Stimulated activated memory B cell treated with anti-CD40 and anti-IgM and Interleukin-4, amounts not matched to agents 10 μg/mL and 1 μg/mL and 100 μg/mL, for 72 hours (primary cell): ENCODE measurements around the gene PRMT2.
"Not testable (repeated sequence)": the region's sequence is repeated elsewhere in the genome, so short reads cannot be mapped to it uniquely, and the experiment has no call there.

Experiments
- ATAC-seq: fragments of 150-1000 bp; cut with Tn5 transposase; 2 replicates; pipeline ENCODE4 v1.10.0; 2021
- H3K27ac Mint-ChIP-seq: one replicate; pipeline ENCODE4 v1.8.0; 2022; ENCODE audit warnings: mild to moderate bottlenecking, mixed read lengths
- H3K27me3 Mint-ChIP-seq: one replicate; pipeline ENCODE4 v1.8.0; 2022; ENCODE audit warnings: mixed read lengths
- H3K36me3 Mint-ChIP-seq: one replicate; pipeline ENCODE4 v1.8.0; 2022; ENCODE audit warnings: mixed read lengths
- H3K4me1 Mint-ChIP-seq: one replicate; pipeline ENCODE4 v1.8.0; 2022; ENCODE audit warnings: mixed read lengths
- H3K4me3 Mint-ChIP-seq: one replicate; pipeline ENCODE4 v1.8.0; 2022; ENCODE audit warnings: mild to moderate bottlenecking, moderate library complexity, mixed read lengths
- H3K9me3 Mint-ChIP-seq: one replicate; pipeline ENCODE4 v1.8.0; 2022; ENCODE audit warnings: mixed read lengths

The PRMT2 gene

DNA sequence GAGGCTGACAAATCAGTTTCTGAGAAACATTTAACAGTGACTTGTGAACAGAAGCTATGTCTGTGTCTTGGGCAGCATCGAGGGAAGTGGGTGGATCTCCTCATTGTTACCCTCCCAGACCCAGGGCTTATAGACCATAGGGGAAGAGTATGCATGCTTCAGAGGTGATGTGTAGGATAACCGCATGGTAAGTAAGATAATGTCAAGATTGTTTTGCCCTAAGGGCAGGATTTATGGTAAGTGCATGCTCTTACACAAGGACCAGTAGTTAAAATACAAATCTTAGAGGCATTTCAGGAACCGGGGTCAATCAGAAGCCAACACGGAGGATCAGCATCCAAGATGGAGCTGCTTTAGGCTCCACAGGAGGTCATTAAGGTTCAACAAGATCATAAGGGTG lies 7.7 kb upstream of the PRMT2 start:
- H3K9me3 Mint-ChIP-seq, result peaks cover 17% of the 10 kb centered on the region
- no peak for ATAC-seq
- no peaks in the 10 kb centered on the region for H3K36me3 Mint-ChIP-seq
- no peak overlapping the region for H3K4me3 Mint-ChIP-seq
- no peak overlapping the region for H3K27ac Mint-ChIP-seq
- no peaks in the 10 kb centered on the region for H3K4me1 Mint-ChIP-seq
- H3K27me3 Mint-ChIP-seq, result peaks cover 44% of the 10 kb centered on the region

DNA sequence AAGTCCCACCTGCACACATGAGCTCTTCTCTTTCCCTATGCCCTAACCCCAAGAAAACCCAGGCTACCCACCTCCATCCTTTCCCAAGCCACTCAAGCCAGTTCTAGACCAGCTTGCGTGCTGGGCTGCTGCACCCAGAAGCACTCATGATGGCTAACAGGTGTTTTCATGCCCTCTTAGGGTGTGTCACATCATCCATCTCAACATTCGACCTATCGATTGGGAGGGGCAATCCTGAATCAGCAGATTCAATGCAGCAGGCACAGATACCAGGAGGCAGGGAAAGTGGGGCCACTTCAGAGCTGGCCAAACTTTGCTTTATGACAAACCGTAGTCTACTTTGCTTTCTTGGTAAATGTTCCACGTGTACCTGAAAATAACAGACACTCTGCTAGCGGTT lies 6.6 kb upstream of the PRMT2 start:
- no peaks in the 10 kb centered on the region for H3K36me3 Mint-ChIP-seq
- H3K4me3 Mint-ChIP-seq, result no peak overlapping the region
- no peaks in the 10 kb centered on the region for H3K4me1 Mint-ChIP-seq
- H3K27ac Mint-ChIP-seq, result no peak overlapping the region
- peaks cover 44% of the 10 kb centered on the region for H3K27me3 Mint-ChIP-seq
- no peak for ATAC-seq
- H3K9me3 Mint-ChIP-seq, result peaks cover 17% of the 10 kb centered on the region

DNA sequence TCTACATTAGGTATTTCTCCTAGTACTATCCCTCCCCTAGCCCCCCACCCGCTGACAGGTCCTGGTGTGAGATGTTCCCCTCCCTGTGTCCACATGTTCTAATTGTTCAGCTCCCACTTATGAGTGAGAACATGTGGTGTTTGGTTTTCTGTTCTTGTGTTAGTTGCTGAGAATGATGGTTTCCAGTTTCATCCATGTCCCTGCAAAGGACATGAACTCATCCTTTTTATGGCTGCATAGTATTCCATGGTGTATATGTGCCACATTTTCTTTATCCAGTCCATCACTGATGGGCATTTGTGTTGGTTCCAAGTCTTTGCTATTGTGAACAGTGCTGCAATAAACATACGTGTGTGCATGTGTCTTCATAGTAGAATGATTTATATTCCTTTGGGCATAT lies 4.6 kb upstream of the PRMT2 start:
- not testable (repeated sequence) for H3K4me1 Mint-ChIP-seq, H3K27ac Mint-ChIP-seq, H3K36me3 Mint-ChIP-seq, ATAC-seq, H3K4me3 Mint-ChIP-seq
- peaks cover 44% of the 10 kb centered on the region for H3K27me3 Mint-ChIP-seq
- H3K9me3 Mint-ChIP-seq, result peaks cover 13% of the 10 kb centered on the region

DNA sequence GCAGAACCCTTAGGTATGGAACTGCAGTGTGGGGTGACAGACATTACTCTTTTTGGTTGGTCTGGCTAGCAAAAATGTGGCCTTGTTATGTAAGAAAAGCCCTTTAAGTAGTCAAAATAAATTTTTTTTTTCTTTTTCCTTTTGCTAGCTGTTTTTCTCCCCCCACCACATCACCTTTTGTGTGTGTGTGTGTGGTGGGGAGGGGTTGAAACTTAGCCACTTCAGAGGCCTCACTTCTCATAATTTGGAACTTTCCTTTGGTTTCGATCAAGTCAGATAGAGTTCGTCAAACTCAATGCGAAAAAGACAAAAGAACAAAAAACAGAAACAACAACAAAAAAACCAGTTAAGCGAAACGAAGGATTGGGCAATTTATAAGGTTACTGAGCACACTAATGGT lies 1.9 kb upstream of the PRMT2 start:
- Mint-ChIP-seq H3K27me3 (peaks cover 34% of the 10 kb centered on the region), H3K4me3 (no peak overlapping the region), H3K9me3 (peaks cover 4% of the 10 kb centered on the region), H3K4me1 (peaks cover 30% of the 10 kb centered on the region), H3K36me3 (no peaks in the 10 kb centered on the region), H3K27ac (no peak overlapping the region)
- no peak for ATAC-seq

DNA sequence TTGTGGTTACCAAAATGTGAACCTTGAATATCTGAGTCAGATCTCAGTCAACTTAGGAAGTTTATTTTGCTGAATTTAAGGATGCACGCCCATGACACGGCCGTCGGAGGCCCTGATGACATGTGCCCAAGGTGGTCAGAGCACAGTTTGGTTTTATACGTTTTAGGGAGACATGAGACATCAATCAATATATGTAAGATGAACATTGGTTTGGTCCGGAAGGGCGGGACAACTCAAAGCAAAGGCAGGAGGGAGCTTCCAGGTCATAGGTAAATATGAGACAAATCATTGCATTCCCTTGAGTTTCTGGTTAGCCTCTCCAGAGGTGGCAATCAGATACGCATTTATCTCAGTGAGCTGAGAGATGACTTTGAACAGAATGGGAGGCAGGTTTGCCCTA lies 1.0 kb upstream of the PRMT2 start:
- Mint-ChIP-seq H3K36me3 (peaks cover 2% of the 10 kb centered on the region), H3K4me3 (peak overlapping the region; percentile 90), H3K4me1 (peaks cover 39% of the 10 kb centered on the region), H3K27ac (peak overlapping the region; percentile 82), H3K27me3 (peaks cover 25% of the 10 kb centered on the region), H3K9me3 (peaks cover 4% of the 10 kb centered on the region)
- ATAC-seq, result no peak

DNA sequence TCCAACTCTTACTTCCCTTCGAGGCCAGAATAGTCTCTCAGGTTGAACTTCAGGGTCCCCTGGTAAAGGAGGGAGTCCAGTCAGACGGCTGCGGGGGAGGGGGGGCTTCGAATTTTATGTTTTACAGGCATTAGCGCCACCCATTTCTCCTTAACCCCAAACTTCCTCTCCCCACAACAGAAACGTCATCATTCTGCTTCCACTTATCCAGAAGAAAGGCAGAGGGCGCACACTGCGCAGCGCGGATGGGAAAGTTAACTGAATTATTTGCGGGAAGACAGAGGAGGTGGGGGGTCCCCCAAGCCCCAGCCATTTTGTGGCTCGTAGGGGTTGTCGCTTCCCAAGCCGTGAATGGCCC lies 529 bp upstream of the PRMT2 start:
- Mint-ChIP-seq H3K27ac (peak overlapping the region; percentile 82), H3K27me3 (peaks cover 20% of the 10 kb centered on the region), H3K4me1 (peaks cover 44% of the 10 kb centered on the region), H3K36me3 (peaks cover 7% of the 10 kb centered on the region), H3K4me3 (peak overlapping the region; percentile 90), H3K9me3 (peaks cover 4% of the 10 kb centered on the region)
- no peak for ATAC-seq

DNA sequence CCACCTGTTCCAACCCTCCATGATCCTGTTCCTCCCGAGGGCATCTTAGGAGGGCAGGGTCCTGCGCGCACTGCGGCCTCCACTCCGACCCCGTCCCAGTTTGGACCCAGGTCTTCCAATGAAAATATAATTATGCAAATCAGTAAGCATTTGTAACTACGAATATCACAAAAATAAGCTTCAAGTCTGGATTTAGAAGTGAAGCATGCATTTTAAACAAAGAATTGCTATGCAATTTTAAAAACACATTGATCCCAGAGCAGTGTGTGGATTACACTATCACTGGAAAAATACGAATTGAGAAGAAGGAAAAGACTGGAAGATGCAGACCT lies 673 bp downstream of the PRMT2 start:
- ATAC-seq, result no peak
- Mint-ChIP-seq H3K4me3 (peak overlapping the region; percentile 90), H3K27ac (peak overlapping the region; percentile 82), H3K4me1 (peaks cover 55% of the 10 kb centered on the region), H3K27me3 (peaks cover 8% of the 10 kb centered on the region), H3K36me3 (peaks cover 19% of the 10 kb centered on the region), H3K9me3 (peaks cover 4% of the 10 kb centered on the region)

- Mint-ChIP-seq H3K9me3 (no peaks in the 10 kb centered on the region), H3K4me3 (peak overlapping the region; percentile 90), H3K36me3 (peaks cover 25% of the 10 kb centered on the region), H3K27ac (peak overlapping the region; percentile 82), H3K4me1 (peaks cover 60% of the 10 kb centered on the region), H3K27me3 (peaks cover 2% of the 10 kb centered on the region)
- no peak for ATAC-seq
These were observed 1.2 kb downstream of the PRMT2 start for GRCh38 chr21:46636550-46637285.

GRCh38 chr21:46637952-46638746 lies 2.7 kb downstream of the PRMT2 start:
- Mint-ChIP-seq H3K4me1 (peaks cover 63% of the 10 kb centered on the region), H3K9me3 (no peaks in the 10 kb centered on the region), H3K27ac (no peak overlapping the region), H3K4me3 (no peak overlapping the region), H3K36me3 (peaks cover 29% of the 10 kb centered on the region), H3K27me3 (no peaks in the 10 kb centered on the region)
- ATAC-seq, result no peak

GRCh38 chr21:46639489-46640386 lies 4.3 kb downstream of the PRMT2 start:
- Mint-ChIP-seq H3K4me3 (no peak overlapping the region), H3K27ac (no peak overlapping the region), H3K36me3 (peaks cover 43% of the 10 kb centered on the region)

DNA sequence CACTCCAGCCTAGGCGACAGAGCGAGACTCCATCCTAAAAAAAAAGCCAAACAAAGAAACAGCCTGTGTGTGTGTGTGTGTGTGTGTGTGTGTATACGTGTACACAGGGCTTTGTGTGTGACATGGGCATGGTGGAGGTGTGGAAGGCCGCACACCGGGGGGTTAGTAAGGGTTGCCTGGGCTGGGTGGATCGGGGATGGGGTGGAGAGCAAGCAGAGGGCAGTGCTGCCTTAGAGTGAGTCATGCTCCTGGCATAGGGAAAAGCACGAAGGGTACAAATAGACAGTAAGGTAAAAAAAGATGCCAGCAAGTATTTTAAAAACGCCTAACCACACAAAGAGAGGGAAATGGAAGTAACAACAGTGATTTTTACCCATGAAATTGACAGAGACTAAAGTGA lies 6.2 kb downstream of the PRMT2 start:
- no peak overlapping the region for H3K27ac Mint-ChIP-seq
- H3K4me1 Mint-ChIP-seq, result peaks cover 47% of the 10 kb centered on the region
- no peak overlapping the region for H3K4me3 Mint-ChIP-seq
- no peak for ATAC-seq
- H3K9me3 Mint-ChIP-seq, result no peaks in the 10 kb centered on the region
- peaks cover 58% of the 10 kb centered on the region for H3K36me3 Mint-ChIP-seq
- no peaks in the 10 kb centered on the region for H3K27me3 Mint-ChIP-seq

More at GRCh38 chr21:46639489-46640386, 4.3 kb downstream of the PRMT2 start:
- H3K9me3 Mint-ChIP-seq, result no peaks in the 10 kb centered on the region
- no peaks in the 10 kb centered on the region for H3K27me3 Mint-ChIP-seq
- ATAC-seq, result no peak
- peaks cover 57% of the 10 kb centered on the region for H3K4me1 Mint-ChIP-seq

DNA sequence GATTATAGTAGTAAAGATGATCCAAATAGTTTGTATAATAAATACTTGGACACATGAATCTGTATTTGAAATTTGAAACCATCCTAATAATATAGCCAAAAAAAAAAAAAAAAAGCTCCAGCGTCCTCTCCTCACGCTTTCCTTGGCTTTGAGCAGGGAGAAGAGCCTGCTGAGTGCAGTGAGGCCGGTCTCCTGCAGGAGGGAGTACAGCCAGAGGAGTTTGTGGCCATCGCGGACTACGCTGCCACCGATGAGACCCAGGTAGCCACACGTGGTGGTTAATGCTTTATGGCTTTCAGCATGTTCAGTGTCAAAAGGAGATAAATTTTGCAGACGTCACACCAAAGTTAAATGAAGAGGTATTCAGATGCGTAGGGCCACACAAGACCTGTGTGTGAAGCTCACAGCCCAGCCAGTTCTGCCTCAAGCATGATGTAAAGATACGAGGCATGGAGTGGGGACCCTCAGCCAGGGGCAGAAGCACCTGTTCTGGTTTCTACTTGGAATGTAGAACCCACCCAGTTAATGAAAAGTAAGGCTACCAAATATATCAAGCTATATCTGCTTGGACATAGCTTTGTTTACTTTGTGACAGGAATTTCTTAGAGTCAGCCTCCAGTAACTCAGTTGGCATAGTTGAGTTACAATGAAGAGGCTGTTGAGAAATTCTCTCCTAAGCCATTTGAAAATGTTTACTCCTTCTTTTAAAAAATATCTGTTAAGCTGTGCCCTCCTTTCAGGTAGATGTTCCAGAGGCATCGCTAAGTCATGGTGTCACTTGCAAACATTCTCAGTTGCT lies 8.1 kb downstream of the PRMT2 start:
- H3K27me3 Mint-ChIP-seq, result no peaks in the 10 kb centered on the region
- peaks cover 78% of the 10 kb centered on the region for H3K36me3 Mint-ChIP-seq
- H3K9me3 Mint-ChIP-seq, result no peaks in the 10 kb centered on the region
- H3K4me3 Mint-ChIP-seq, result no peak overlapping the region
- ATAC-seq, result no peak
- H3K4me1 Mint-ChIP-seq, result peaks cover 33% of the 10 kb centered on the region
- H3K27ac Mint-ChIP-seq, result no peak overlapping the region

DNA sequence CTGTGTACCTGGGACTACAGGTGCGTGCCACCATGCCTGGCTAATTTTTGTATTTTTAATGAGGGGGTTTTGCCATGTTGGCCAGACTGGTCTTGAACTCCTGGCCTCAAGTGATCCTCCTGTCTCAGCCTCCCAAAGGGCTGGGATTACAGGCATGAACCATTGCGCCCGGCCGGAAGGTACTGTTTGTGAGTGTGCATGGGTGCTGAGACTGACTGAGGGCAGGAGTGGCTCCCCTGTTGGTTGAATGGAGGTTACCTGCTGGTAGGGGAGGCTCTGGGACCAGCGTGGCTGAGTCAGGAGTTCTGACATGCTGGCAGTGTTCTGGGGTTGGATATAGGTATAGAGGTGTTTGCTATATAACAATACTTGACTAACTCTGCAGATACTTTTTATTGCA lies 10.4 kb downstream of the PRMT2 start:
- Mint-ChIP-seq H3K27ac (no peak overlapping the region), H3K4me1 (peaks cover 12% of the 10 kb centered on the region), H3K36me3 (peaks cover 84% of the 10 kb centered on the region), H3K4me3 (no peak overlapping the region), H3K27me3 (no peaks in the 10 kb centered on the region), H3K9me3 (no peaks in the 10 kb centered on the region)
- ATAC-seq, result no peak

- peaks cover 84% of the 10 kb centered on the region for H3K36me3 Mint-ChIP-seq
- no peaks in the 10 kb centered on the region for H3K27me3 Mint-ChIP-seq
- no peaks in the 10 kb centered on the region for H3K9me3 Mint-ChIP-seq
- peaks cover 4% of the 10 kb centered on the region for H3K4me1 Mint-ChIP-seq
- ATAC-seq, result no peak
- H3K4me3 Mint-ChIP-seq, result no peak overlapping the region
- H3K27ac Mint-ChIP-seq, result no peak overlapping the region
These were observed 11.2 kb downstream of the PRMT2 start for GRCh38 chr21:46646541-46647154.
